ENCODE measurements around the gene AMBRA1.
A peak's percentile ranks its signal among the peaks of the same experiment; 100 is the strongest.

Gene AMBRA1

GRCh38 chr11:46363455-46364005 lies 230.3 kb downstream of the AMBRA1 start:
- no peak for DNase-seq

- DNase-seq, result no peak
These were observed 230.8 kb downstream of the AMBRA1 start for GRCh38 chr11:46363031-46363407.

GRCh38 chr11:46362156-46363030 lies 231.4 kb downstream of the AMBRA1 start:
- DNase-seq, result no peak

GRCh38 chr11:46361283-46362155 lies 232.3 kb downstream of the AMBRA1 start:
- DNase-seq, result peak; percentile 79

- no peak for DNase-seq
These were observed 232.9 kb downstream of the AMBRA1 start for GRCh38 chr11:46360878-46361277.

GRCh38 chr11:46359953-46360352 lies 233.9 kb downstream of the AMBRA1 start:
- DNase-seq, result no peak

- DNase-seq, result no peak
These were observed 236.3 kb downstream of the AMBRA1 start for GRCh38 chr11:46357483-46357936.

GRCh38 chr11:46356924-46357482 lies 236.8 kb downstream of the AMBRA1 start:
- no peak for DNase-seq

- DNase-seq, result peak; percentile 81
These were observed 240.1 kb downstream of the AMBRA1 start for GRCh38 chr11:46353698-46354097.

GRCh38 chr11:46352063-46352841 lies 241.6 kb downstream of the AMBRA1 start:
- DNase-seq, result peak; percentile 80

- no peak for DNase-seq
These were observed 242.2 kb downstream of the AMBRA1 start for GRCh38 chr11:46351606-46352005.

GRCh38 chr11:46351148-46351547 lies 242.7 kb downstream of the AMBRA1 start:
- no peak for DNase-seq

GRCh38 chr11:46350695-46351094 lies 243.1 kb downstream of the AMBRA1 start:
- no peak for DNase-seq

- peak; percentile 73 for DNase-seq
These were observed 245.0 kb downstream of the AMBRA1 start for GRCh38 chr11:46348566-46349401.

GRCh38 chr11:46347637-46348311 lies 246.0 kb downstream of the AMBRA1 start:
- DNase-seq, result peak; percentile 50

GRCh38 chr11:46346886-46347636 lies 246.8 kb downstream of the AMBRA1 start, which contains the start of gene DGKZ:
DGKZ (plus strand) TSS chr11:46347463; CDS start chr11:46347660, 197 bp downstream.
- peak; percentile 88 for DNase-seq

All from stimulated activated CD4-positive, alpha-beta T cell treated with anti-CD3 and anti-CD28 coated beads, Interleukin-15, amount 100 ng/mL, for 24 hours (primary cell).